HuH-7.5 (cell line): Measurements from ENCODE around the gene FBXO10.
"Not testable (repeated sequence)": the region's sequence is repeated elsewhere in the genome, so short reads cannot be mapped to it uniquely, and the experiment has no call there.

Experiments used
- DNase-seq: peaks from one replicate; pipeline ENCODE4 v3.0.0; 2011; ENCODE audit warnings: low spot score

FBXO10 gene

DNA sequence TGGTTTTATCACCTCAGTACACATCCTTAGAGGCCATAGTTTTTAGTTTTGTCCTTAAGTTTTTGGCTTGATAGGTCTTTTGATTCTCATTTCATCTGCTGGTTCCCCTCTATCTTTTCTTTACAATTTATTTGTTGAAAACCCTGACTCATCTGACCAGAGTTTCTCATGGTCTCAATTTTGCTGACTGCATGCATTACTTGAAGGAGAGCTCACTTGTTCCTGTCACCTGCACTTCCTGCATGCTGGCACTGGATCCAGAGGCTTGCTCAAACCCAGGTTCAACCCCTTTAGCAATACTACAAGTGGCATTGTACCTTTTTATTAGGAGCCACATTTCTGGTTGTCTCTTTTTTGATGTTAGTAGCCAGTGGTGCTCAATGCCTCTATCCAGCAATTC is 26.7 kb downstream of the FBXO10 start:
- DNase-seq, result no peak

DNA sequence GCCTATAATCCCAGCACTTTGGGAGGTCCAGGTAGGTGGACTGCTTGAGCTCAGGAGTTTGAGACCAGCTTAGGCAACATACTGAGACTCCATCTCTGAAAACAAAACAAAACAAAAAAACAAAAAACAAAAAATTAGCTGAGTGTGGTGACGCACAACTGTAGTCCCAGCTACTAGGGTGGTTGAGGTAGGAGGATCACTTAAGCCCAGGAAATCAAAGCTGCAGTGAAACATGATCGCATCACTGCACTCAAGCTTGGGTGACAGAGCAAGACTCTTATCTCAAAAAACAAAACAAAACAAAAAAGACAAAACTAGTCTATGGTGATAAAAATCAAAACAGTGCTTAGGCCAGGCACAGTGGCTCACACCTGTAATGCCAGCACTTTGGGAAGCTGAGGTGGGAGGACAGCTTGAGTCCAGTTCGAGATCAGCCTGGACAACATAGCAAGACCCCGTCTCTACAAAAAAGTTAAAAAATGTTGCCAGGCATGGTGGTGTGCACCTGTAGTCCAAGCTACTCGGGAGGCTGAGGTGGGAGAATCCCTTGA is 28.8 kb downstream of the FBXO10 start:
- no peak for DNase-seq

DNA sequence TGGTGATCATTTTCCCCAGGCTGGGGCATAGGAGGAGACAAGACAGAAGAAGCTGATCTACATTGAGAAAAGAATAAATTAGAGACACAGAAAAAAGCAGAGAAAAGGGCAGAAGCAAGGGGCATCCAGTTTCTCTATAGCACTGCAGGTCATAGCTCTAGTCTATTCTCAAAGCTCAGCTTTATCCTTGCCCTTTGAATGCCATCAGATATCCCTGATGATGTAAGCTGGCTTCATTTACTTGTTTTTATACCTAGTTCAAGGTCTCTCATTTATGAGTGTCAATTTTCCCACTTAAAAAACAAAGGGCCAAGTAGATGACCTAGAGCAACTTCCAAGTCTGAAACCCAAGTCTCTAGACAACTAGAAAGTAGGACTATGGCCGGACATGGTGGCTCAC is 32.7 kb downstream of the FBXO10 start:
- no peak for DNase-seq

DNA sequence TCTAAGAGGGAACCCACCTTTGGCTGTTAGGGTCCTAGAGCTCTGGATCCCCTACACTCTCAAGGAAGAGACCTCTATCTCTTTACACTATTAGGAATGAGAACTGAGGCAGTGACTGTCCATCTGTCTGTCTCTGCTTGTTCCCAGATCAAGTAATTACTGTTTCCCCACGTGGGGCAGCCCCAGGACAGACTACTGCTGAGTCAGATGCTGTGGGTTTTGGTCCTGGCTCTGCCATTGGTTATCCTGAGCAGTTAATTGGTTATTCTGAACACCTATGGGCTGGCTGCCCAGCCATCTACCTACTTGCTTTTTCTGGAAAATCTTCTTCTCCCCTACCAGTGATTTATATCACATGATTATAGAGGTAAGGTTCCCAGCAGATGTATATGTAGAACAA is 33.3 kb downstream of the FBXO10 start:
- no peak for DNase-seq

DNA sequence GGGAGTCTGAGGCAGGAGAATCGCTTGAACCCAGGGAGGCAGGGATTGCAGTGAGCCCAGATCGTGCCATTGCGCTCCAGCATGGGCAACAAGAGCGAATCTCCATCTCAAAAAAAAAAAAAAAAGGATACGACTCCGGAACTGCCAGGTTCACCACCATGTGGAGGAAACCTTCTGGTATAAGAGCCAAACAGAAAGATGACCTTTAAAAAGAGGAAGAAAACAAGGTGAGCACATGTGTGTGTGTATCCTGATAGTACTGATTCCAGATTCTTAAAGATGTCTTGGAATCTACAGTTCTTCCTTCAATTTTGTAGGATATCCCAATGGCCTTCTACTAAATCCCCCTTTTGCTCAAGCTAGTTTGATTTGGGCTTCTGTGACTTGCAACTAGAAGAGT is 33.7 kb downstream of the FBXO10 start:
- no peak for DNase-seq

DNA sequence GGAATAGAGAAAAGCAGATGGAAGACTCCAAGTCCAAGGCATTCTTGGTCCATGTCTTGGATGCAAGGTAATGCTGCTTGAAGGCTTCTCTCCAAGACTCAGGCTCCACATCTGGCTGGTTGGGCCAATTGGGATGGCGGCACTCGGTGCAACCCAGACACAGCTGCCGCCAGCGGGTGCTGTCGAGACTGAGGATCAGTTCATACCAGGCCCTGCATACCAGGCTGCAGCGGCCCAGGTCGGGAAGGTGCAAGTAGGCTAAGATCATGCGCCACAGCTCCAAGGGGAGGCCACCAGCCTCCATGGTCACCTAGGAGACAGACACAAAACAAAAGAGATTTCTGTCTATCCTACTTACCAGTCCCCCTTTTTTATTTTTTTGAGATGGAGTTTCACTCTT is 34.7 kb downstream of the FBXO10 start:
- no peak for DNase-seq

DNA sequence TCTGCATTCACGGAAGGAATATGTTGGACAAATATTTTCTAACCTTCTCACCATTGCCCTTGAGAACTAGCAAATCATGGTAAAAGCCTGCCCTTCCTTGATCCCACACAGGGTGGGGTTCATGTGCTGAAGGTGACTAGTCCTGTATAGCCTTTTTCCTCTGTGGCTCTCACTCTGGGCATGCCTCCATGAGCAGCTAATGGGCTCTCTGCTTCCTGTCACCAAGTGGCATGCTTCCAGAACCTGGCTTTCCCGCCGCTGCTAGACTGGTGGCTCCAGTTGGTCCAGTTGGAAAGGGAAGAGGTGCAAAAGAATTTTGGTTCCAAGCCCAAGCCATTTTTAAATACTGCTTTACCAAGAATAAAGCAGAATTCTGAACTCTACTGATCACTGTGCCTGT is 35.5 kb downstream of the FBXO10 start:
- no peak for DNase-seq

DNA sequence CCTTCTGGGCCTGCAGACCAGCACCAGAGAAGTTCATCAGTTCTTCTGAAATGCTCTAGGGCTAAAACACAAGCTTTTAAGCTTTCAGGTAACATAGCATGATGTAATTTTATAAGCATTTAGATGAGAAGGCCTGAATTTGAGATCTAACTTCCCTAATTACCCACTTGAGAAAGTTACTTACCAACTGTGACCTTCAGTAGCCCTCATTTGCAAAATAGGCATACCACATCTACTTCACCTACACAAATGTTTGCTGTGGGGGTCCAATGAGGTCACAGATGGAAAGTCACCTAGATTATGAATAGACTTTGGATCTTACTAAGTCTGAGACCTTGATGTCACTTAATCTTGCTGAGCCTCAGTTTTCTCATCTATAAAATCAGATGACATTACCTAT is 36.5 kb downstream of the FBXO10 start:
- DNase-seq, result no peak

DNA sequence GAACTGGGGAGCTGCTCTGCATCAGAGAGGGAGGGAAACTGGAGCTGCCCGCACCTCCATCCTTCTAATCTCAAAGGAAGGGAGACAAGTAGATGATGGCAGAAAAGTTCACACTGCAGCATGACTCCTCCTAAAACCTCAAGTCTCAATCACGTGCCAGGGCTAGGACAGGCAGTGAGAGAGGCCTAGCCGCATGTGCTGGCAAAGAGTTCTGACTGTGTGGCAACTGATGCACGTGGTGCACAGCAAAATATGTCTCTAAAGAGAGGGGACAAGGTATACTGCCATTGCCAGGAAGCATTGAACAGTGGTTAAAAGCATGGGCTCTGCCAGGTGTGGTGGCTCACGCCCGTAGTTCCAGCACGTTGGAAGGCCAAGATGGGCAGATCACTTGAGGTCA is 38.1 kb downstream of the FBXO10 start:
- no peak for DNase-seq

DNA sequence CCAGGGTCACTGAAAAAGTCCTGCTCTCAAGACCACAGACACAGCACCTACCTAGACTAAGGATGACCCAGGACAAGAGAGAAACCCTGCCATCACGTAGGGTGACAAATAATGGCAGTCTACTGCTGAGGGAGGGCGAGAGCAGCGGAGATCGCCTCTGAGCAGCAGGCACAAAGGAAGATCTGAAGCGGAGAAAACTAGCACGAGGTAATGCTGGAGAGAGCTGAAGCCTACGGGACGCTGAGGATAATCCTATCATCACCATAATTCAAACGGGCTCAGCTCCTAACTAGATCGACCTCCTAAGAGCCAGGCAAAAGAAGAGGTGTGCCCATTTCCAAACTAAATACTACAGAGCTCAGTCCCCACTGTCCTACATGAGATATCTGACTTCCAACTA is 41.3 kb downstream of the FBXO10 start:
- DNase-seq, result no peak

DNA sequence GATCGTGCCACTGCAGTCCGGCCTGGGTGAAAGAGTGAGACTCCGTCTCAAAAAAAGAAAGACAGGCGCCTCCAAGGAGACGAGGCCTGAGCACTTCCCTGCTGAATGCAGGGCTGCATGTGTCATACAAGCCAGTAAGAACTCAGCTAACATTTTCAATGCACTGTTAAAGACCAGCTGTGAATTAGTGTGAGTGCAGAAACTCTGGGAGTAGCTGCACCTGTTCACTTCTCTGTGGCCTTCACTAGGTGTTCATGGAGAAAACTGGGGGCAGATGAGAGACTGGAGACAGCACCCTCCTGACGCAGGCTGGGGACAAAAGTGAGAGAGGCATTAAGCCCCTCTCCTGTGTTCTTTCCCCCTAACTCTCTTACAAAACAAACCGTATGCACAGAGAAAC is 41.8 kb downstream of the FBXO10 start:
- DNase-seq, result no peak

DNA sequence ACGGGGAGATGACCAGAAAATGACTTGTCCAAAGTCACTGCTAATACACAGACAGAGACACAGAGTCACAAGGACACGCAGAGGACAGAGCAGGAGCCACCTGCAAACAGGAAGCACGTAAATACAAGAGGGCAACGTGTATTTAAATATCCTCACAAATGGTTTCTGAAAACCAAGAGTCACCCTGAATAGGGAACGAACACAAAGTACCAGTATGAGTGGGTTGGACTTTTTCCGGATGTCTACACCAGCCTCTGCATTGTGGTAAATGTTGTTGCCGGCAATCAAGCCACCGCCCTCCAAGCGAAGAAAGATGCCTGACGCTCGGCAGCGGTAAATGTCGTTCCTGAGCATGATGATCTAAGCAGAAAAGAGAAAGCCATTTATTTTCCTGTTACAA is 44.5 kb downstream of the FBXO10 start:
- DNase-seq, result no peak

DNA sequence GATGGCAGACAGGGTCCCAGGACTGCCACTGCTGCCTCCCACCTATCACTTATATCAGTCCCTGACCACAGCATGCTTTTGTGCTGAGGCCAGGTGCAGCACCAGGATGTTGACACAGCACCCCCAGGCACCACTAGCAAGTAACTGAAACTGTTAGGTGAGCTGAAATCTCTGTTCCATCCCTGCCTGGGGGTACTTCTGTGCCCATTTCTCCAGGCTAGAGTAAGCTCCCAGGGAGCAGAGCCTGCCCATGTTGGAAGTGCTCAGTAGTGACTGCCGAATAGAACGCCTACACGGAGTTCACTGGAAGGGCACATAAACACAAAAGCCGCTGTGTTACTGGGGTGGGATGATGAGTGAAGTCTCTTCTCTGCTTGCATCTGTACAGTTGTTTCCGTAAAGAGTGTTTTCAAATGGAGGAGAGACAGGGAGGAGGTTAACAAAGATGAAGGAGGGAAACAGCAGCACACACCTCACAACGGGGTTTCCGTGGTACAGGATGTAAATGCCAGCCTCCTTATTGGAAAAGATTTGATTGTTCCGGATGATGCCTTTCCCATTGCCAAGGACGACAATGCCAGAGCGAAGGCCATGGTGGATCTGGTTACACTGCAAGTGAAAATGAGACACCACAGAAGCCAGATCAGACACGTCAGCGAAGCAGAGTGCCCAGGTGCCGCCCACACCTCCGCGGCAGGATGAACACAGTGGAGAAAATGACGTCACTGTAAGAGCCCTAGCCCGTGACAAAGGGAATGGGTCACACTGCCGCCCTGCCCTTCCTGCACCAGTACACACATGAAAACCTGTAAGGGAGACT is 47.3 kb downstream of the FBXO10 start:
- DNase-seq, result no peak

DNA sequence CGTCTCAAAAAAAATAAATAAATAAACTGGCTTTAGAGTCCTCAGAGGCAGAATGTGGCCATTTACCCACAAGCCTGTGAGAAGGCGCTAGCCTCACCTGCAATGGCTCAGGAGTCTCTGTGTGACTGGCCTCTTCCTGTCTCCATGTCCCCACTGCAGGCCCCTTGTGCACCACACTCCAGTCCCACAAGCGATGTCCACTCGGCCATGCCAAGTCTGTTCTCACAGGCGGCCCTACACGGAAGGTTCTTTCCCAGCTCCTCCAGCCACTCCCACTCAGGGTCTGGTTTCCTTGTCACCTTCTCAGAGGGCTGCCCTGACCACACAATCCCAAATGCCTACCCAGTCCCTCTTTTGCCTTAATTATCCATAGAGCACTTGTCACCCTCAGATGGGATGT is 52.3 kb downstream of the FBXO10 start:
- no peak for DNase-seq

DNA sequence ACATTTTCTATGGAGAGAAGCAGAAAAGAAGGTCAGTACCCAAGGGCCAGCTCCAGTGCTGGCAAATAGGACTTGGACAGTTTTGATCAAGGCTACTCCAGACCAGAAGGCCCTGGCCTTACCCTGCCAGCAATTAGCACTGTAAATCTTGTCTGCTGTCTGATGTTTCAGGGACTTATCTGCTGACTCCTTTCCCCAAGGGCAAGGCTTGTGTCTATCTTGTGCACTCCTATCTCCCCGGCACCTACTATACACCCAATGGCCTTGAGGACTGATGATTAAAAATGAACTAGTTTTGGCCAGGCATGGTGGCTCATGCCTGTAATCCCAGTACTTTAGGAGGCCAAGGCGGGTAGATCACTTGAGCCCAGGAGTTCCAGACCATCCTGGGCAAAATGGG is 53.2 kb downstream of the FBXO10 start:
- no peak for DNase-seq

DNA sequence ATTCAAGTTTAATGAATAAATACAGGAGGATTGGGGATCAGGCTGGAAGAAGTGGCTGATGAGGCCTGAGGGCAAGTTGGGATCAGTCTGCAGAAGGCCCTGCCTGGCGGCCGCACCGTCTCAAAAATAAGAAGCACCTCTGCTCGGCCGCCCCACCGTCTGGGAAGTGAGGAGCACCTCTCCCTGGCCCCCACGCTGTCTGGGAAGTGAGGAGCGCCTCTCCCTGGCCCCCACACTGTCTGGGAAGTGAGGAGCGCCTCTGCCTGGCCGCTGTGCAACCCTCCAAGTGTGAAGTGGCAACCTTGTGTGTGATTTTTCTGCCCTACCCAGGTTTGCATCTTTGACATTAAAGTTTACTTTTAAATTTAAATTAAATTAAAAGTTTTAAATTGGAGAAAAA is 55.1 kb downstream of the FBXO10 start:
- no peak for DNase-seq

DNA sequence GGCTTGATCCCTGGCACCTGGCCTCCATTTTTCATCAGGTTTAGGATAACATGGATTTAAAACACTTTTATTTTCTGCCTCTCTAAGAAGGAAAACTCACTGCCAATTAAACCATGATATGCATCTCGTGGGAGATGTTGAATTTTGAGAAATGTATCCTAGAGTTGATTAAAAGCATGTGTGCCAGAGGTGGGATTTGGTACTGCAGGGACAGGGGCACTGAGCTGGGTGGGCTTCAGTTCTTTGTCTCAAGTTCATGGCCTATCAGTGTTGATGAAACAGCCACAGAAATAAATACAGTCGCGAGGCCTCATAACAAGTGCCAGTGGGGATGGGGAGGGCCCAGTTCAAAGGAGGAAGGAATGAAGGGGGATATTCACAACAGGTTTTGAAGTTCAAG is 55.5 kb downstream of the FBXO10 start:
- DNase-seq, result no peak

DNA sequence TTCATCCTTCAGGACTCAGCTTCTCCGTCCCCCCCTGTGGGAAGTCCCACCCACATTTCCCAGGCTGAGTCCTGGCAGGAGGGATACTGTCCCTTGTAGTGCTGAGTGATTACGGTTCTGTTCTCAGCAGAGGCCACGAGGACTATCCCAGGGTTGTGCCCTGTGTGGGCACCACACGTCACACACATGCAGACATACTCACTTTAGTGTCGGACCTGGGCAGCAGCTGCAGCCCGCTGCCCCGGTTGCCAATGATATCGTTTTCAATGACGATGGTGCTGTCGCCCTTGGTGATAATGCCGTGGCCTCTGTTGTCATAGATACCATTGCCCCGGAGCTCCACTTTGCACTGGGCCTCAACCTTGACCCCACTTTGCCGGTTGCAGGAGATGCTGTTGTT is 58.3 kb downstream of the FBXO10 start:
- DNase-seq, result no peak

DNA sequence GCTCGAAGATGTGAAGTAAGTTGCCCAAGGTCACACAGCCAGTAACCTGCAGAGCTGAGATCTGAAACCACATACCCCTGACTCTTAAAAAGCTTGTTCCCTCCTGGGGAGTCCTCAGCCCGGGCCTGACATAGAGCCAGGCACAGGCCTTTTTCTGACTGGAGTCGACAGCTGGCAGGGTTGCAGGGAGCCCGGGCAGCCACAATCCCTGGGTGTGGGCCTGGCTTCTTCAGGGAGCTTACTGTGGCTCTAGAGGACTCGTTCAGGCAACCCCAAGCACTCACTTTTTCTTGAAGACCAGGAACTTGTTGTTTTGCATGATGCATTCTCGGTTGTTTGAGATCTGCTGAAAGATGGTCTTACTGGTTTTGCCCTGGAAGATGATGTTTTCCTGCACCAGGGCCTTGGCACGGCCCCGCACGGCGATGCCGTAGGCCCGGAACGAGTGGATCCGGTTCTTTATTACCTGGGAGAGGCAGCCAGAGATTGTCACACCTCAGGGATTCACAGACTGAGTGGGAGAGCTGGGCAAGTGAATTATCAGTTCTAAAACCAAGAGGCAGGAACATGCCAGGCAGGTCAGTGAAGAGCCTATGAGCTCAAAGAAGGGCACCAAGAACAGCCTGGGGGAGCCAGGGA is 60.4 kb downstream of the FBXO10 start:
- no peak for DNase-seq

DNA sequence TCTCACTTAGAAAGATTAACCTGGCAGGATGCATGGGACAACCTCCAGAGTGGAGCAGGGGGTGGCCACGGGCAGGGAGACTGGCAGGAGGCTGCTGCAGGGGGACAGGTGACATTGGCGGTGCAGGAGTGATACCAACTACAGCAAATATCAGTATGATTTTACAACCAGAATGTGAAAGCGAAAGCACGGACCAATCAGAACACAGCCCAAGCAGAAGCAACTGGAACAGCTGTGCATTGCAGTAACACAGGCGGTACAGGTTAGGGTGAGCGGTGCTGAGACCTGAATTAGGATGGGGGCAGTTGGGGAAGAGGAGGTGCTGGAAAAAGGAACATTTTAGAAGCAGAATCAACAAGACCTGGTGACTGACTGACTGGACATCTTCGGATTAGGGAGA is 61.2 kb downstream of the FBXO10 start:
- no peak for DNase-seq

DNA sequence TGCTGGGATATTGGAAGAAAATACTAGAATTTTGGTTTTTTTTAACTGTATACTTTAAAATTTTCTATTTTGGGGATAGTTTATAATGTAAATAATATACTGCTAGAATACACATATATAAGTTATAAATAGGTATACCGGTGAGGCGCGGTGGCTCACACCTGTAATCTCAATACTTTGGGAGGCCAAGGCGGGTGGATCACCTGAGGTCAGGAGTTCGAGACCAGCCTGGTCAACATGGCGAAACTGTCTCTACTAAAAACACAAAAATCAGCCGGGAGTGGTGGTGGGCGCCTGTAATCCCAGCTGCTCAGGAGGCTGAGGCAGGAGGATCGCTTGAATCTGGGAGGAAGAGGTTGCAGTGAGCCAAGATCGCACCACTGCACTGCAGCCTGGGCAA is 61.8 kb downstream of the FBXO10 start:
- not testable (repeated sequence) for DNase-seq

DNA sequence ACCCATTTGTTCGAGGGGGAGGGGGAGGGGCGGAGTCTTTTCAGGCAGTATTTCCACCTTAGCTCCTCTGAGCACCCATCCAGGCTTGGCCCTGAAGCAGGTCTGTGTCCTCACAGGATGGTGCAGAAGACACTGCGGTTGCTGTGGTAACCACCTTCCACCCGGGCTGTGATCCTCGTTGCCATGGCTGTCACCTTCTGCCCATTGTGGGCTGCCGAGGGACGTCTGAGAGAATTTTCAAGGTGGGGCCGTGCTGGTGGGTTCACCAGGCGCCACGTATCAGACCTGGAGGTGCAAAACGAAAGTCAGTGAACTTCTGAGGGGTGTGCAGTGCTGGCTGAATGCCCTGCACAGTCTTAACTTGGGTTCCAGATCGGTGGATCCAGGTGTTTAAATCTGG is 63.7 kb downstream of the FBXO10 start:
- DNase-seq, result no peak
